Endothelial cell (in vitro differentiated cells): ENCODE results near the gene CNKSR3. TPM values are rescaled to one million over a fixed set of nuclear protein-coding genes. Genes with fewer than 3 reads are reported as not detected.

Experiments used
- DNase-seq: peaks from one replicate; pipeline ENCODE4 v3.0.0; 2021; ENCODE audit warnings: low spot score
- H3K27ac Mint-ChIP-seq: one replicate; pipeline ENCODE4 v1.8.0; 2021; ENCODE audit warnings: mixed read lengths, inconsistent platforms; ENCODE audit not compliant: unreplicated experiment
- H3K27me3 Mint-ChIP-seq: one replicate; pipeline ENCODE4 v1.8.0; 2021; ENCODE audit warnings: mild to moderate bottlenecking, moderate library complexity, mixed read lengths, inconsistent platforms; ENCODE audit not compliant: unreplicated experiment
- H3K36me3 Mint-ChIP-seq: one replicate; pipeline ENCODE4 v1.8.0; 2021; ENCODE audit warnings: mild to moderate bottlenecking, low read depth, mixed read lengths, inconsistent platforms; ENCODE audit not compliant: unreplicated experiment
- H3K4me1 Mint-ChIP-seq: one replicate; pipeline ENCODE4 v1.8.0; 2021; ENCODE audit warnings: mild to moderate bottlenecking, mixed read lengths, inconsistent platforms; ENCODE audit not compliant: unreplicated experiment
- H3K4me3 Mint-ChIP-seq: one replicate; pipeline ENCODE4 v1.8.0; 2021; ENCODE audit warnings: mild to moderate bottlenecking, mixed read lengths, inconsistent platforms; ENCODE audit not compliant: unreplicated experiment
- H3K9me3 Mint-ChIP-seq: one replicate; pipeline ENCODE4 v1.8.0; 2021; ENCODE audit warnings: mixed read lengths, inconsistent platforms; ENCODE audit not compliant: unreplicated experiment
- total RNA-seq: library from RNA; stranded (reverse); fragmentation: NEBNext Ultra II Directional; extraction: Animal tissue kit (Norgen Biotek cat#: 25700); gene quantifications from one replicate; pipeline ENCODE4 v1.2.1, GENCODE V29; 2021; ENCODE audit not compliant: unreplicated experiment
- TF ChIP-seq, protein P1 (sequence below): fragments of 200-600 bp; sonication (generic); IDR thresholded peaks from one replicate; pipeline ENCODE4 v1.5.0; 2021; ENCODE audit warnings: antibody characterized with exemption; ENCODE audit not compliant: unreplicated experiment

Gene CNKSR3
- total RNA-seq, 1 donor from 2014 or later = 9.7 TPM

DNA sequence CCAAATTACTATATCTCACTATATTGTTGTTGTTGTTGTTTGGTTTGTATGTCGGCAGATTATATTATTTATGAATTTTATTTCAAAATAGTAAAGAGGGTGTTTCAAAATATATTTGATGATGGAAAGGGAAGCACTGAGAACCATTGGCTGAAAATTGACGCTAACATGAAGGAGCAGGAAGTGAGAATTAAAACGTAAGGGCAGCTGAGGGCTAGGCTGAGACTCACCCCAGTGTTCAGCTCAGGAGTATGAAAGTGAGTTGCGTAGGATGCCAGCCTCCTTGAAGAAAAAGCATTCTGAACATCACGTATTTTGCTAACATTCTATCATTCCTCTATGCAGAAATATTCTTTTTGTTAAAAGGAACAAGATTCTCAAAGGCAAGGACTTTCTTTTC, 143.1 kb downstream of the CNKSR3 start:
- TF ChIP-seq, protein P1, sequence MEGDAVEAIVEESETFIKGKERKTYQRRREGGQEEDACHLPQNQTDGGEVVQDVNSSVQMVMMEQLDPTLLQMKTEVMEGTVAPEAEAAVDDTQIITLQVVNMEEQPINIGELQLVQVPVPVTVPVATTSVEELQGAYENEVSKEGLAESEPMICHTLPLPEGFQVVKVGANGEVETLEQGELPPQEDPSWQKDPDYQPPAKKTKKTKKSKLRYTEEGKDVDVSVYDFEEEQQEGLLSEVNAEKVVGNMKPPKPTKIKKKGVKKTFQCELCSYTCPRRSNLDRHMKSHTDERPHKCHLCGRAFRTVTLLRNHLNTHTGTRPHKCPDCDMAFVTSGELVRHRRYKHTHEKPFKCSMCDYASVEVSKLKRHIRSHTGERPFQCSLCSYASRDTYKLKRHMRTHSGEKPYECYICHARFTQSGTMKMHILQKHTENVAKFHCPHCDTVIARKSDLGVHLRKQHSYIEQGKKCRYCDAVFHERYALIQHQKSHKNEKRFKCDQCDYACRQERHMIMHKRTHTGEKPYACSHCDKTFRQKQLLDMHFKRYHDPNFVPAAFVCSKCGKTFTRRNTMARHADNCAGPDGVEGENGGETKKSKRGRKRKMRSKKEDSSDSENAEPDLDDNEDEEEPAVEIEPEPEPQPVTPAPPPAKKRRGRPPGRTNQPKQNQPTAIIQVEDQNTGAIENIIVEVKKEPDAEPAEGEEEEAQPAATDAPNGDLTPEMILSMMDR = no peak
- Mint-ChIP-seq H3K9me3 (no peaks in the 10 kb centered on the region), H3K36me3 (no peaks in the 10 kb centered on the region), H3K4me3 (no peak overlapping the region), H3K4me1 (no peaks in the 10 kb centered on the region), H3K27ac (no peak overlapping the region), H3K27me3 (no peaks in the 10 kb centered on the region)
- no peak for DNase-seq

DNA sequence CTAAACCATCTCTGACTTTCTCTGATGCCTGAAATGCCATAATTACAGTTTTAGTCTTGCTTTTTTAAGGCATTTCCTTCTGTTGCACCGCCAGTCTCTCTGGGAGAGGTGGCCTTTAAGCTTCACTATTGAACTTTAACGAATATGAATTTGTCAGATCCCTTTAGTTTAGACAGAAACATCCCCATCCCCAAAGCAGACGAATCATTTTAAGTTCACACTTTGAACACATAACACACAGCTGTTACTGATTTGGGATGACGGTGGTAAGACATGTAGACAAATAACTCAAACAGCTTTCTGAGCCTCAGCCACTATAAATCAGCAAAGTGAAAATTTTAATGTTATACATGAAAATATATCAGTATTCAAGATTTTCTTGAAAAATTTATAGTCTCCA, 146.7 kb downstream of the CNKSR3 start:
- H3K27ac Mint-ChIP-seq = no peak overlapping the region
- TF ChIP-seq, protein P1 = no peak
- H3K36me3 Mint-ChIP-seq = peaks cover 4% of the 10 kb centered on the region
- no peak overlapping the region for H3K4me3 Mint-ChIP-seq
- H3K4me1 Mint-ChIP-seq = no peaks in the 10 kb centered on the region
- peaks cover 6% of the 10 kb centered on the region for H3K27me3 Mint-ChIP-seq
- DNase-seq = no peak
- H3K9me3 Mint-ChIP-seq = no peaks in the 10 kb centered on the region

DNA sequence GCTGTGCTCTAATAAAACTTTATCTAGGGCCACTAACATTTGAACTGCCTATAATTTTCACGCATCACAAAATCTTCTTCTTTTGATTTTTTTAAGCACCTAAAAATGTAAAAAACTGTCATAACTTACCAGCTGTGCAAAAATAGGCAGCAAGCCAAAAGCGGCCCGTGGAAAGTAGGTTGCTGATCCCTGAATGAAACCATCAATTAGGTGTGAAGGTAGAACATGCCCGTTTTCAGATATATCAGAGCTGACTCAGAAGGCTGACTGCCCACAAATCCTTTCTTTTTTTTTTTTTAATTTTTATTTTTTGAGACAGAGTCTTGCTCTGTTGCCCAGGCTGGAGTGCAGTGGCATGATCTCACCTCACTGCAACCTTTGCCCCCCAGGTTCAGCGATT, 149.0 kb downstream of the CNKSR3 start:
- H3K4me1 Mint-ChIP-seq = peaks cover 6% of the 10 kb centered on the region

DNA sequence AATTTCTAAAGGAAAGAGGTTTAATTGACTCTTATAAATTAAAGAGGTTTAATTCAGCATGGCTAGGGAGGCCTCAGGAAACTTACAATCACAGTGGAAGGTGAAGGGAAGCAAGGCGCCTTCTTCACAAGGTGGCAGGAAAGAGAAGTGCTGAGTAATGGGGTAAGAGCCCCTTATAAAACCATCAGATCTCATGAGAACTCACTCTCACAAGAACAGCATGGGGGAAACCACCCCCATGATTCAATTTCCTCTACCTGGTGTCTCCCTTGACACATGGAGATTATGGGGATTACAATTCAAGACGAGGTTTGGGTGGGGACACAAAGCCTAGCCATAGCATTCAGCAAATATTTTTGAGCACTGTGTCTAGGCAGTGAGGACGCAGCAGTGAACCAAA, 150.0 kb downstream of the CNKSR3 start:
- no peak for DNase-seq
- no peak overlapping the region for H3K27ac Mint-ChIP-seq
- peaks cover 6% of the 10 kb centered on the region for H3K27me3 Mint-ChIP-seq
- no peak overlapping the region for H3K4me3 Mint-ChIP-seq
- TF ChIP-seq, protein P1 = no peak
- H3K36me3 Mint-ChIP-seq = peaks cover 4% of the 10 kb centered on the region
- H3K4me1 Mint-ChIP-seq = peaks cover 15% of the 10 kb centered on the region
- H3K9me3 Mint-ChIP-seq = no peaks in the 10 kb centered on the region

More for the DNA sequence above, 149.0 kb downstream of the CNKSR3 start:
- no peak for DNase-seq
- TF ChIP-seq, protein P1 = no peak
- peaks cover 4% of the 10 kb centered on the region for H3K36me3 Mint-ChIP-seq
- no peaks in the 10 kb centered on the region for H3K9me3 Mint-ChIP-seq
- H3K4me3 Mint-ChIP-seq = no peak overlapping the region
- no peak overlapping the region for H3K27ac Mint-ChIP-seq
- H3K27me3 Mint-ChIP-seq = peaks cover 6% of the 10 kb centered on the region

DNA sequence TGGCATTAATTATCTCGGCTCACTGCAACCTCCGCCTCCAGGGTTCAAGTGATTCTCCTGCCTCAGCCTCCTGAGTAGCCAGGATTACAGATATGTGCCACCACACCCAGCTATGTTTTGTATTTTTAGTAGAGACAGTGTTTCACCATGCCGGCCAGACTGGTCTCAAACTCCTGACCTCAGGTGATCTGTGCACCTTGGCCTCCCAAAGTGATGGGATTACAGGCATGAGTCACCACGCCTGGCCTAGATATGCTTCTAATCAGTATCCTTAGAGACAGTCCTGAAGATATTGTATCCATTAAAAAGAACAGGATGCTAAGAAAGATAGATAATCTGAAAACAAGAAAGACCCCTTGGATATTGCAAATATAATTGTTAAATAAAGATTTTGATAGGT, 150.8 kb downstream of the CNKSR3 start:
- DNase-seq = no peak
- Mint-ChIP-seq H3K4me3 (no peak overlapping the region), H3K9me3 (no peaks in the 10 kb centered on the region), H3K36me3 (peaks cover 4% of the 10 kb centered on the region), H3K27ac (no peak overlapping the region), H3K27me3 (peaks cover 7% of the 10 kb centered on the region), H3K4me1 (peaks cover 20% of the 10 kb centered on the region)
- TF ChIP-seq, protein P1 = no peak
